NOMO-1 (cell line): ENCODE results near the gene PPP4R3A.
A peak's percentile ranks its signal among the peaks of the same experiment; 100 is the strongest.

Source experiments
- DNase-seq, 2 experiments: peaks; one replicate each; lab custom pipeline; 2025; ENCODE audit not compliant: unreplicated experiment in 2 of 2; lab: John Stamatoyannopoulos, UW

The PPP4R3A gene

GRCh38 chr14:91506226-91506625 is 3.9 kb downstream of the PPP4R3A start:
- DNase-seq, result no peak

GRCh38 chr14:91503000-91503504 is 7.1 kb downstream of the PPP4R3A start:
- DNase-seq, result no peak

- no peak for DNase-seq
Observed at GRCh38 chr14:91501951-91502930, 7.9 kb downstream of the PPP4R3A start.

- no peak for DNase-seq
Observed at GRCh38 chr14:91501348-91501747, 8.8 kb downstream of the PPP4R3A start.

GRCh38 chr14:91496790-91497189 is 13.3 kb downstream of the PPP4R3A start:
- DNase-seq, result no peak

GRCh38 chr14:91494392-91495065 is 15.6 kb downstream of the PPP4R3A start:
- DNase-seq, result peak in 1 of 2 experiments; percentile 24

- DNase-seq, result no peak
Observed at GRCh38 chr14:91493169-91493568, 16.9 kb downstream of the PPP4R3A start.

GRCh38 chr14:91484744-91485143 is 25.4 kb downstream of the PPP4R3A start:
- DNase-seq, result no peak

GRCh38 chr14:91484186-91484585 is 25.9 kb downstream of the PPP4R3A start:
- DNase-seq, result no peak

GRCh38 chr14:91482263-91483013 is 27.7 kb downstream of the PPP4R3A start:
- peak; percentile 51 to 81 for DNase-seq

GRCh38 chr14:91477388-91477787 is 32.7 kb downstream of the PPP4R3A start:
- peak; percentile 12 to 61 for DNase-seq

GRCh38 chr14:91473046-91473445 is 37.1 kb downstream of the PPP4R3A start:
- no peak for DNase-seq

GRCh38 chr14:91470216-91470615 is 39.9 kb downstream of the PPP4R3A start:
- DNase-seq, result no peak

- no peak for DNase-seq
Observed at GRCh38 chr14:91466192-91466591, 43.9 kb downstream of the PPP4R3A start.

GRCh38 chr14:91464615-91465205 is 45.4 kb downstream of the PPP4R3A start:
- no peak for DNase-seq

- no peak for DNase-seq
Observed at GRCh38 chr14:91458612-91459011, 51.5 kb downstream of the PPP4R3A start.

GRCh38 chr14:91456283-91456682 is 53.8 kb downstream of the PPP4R3A start:
- no peak for DNase-seq

GRCh38 chr14:91454580-91454979 is 55.5 kb downstream of the PPP4R3A start:
- DNase-seq, result no peak

GRCh38 chr14:91454155-91454554 is 56.0 kb downstream of the PPP4R3A start:
- no peak for DNase-seq

- DNase-seq, result no peak
Observed at GRCh38 chr14:91453744-91454143, 56.4 kb downstream of the PPP4R3A start.
